Neural cell (in vitro differentiated cells): ENCODE measurements around the gene CASP9.

Experiments used
- CTCF ChIP-seq: fragments of 450-650 bp; IDR thresholded peaks from 2 replicates; pipeline ENCODE4 v1.5.1; 2014; ENCODE audit warnings: antibody characterized with exemption, mild to moderate bottlenecking, moderate library complexity; ENCODE audit not compliant: poor library complexity, severe bottlenecking
- POLR2AphosphoS5 ChIP-seq: IDR thresholded peaks from 2 replicates; pipeline ENCODE4 v1.6.1; 2012
- SMC3 ChIP-seq: fragments of 450-650 bp; conservative IDR thresholded peaks from 2 replicates; pipeline ENCODE4 v1.6.1; 2014; ENCODE audit warnings: antibody characterized with exemption, mild to moderate bottlenecking, moderate library complexity; ENCODE audit not compliant: poor library complexity

DNA sequence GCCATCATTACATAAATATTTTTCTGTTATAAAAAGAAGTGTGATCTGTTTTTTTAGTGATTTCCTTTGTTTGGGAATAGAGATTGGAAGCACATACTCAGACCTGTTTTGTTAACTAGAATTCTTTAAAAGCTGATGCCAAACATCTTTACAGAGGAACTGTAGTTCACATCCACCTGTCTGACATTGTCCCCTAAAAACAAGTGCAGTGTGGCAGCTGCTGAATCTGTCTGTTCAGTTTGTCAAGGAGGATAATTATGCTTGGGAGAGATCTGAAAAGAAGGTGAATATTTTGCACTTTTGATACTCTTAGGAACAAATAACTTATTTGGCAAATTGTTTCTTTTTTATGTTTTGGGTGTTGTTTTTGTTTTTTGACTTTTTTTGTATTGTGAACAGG is 47.3 kb upstream of the CASP9 start:
- TF ChIP-seq POLR2AphosphoS5 (no peak), CTCF (no peak), SMC3 (no peak)
